Measurements from ENCODE around the gene PIK3R5. TPM values are rescaled to one million over a fixed set of nuclear protein-coding genes. Genes with fewer than 3 reads are reported as not detected.

Gene PIK3R5
- total and polyA plus RNA-seq, 2 donors (not counting 1 experiment from before 2014, with no cell fraction given), result 63.1 to 70.0 TPM

DNA sequence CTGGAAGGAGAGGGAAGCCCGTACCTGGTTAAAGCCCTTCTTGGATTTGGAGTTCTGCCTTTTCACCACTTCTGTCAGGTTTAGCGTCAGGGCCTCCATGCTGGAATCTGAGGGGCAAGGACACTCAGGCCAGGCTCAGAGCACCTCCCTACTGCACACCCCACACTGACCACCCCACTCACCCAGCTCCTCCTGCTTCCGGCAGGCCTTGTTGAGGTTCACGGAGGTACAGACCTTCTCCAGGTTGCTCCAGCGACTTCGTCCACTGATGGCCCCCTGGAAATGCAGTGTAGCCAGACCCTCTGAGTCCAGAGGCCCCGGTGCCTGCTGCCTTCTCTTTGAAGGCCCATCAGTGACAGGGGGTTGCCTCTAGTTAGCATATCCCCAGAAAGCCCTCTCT lies 83.9 kb downstream of the PIK3R5 start:
- H3K79me2 ChIP-seq (ENCODE audit: control insufficient read depth, insufficient read depth, low read length), result no peaks in the 10 kb centered on the region
- DNase-seq (no peak), ATAC-seq (ENCODE audit: low read depth) (no peak)
- no peak for TF ChIP-seq EZH2 (IDR thresholded peaks at IDR 0.05; ENCODE audit: borderline replicate concordance, insufficient read depth, low read depth, low read length, poor library complexity, severe bottlenecking)
- TF ChIP-seq, protein P1, sequence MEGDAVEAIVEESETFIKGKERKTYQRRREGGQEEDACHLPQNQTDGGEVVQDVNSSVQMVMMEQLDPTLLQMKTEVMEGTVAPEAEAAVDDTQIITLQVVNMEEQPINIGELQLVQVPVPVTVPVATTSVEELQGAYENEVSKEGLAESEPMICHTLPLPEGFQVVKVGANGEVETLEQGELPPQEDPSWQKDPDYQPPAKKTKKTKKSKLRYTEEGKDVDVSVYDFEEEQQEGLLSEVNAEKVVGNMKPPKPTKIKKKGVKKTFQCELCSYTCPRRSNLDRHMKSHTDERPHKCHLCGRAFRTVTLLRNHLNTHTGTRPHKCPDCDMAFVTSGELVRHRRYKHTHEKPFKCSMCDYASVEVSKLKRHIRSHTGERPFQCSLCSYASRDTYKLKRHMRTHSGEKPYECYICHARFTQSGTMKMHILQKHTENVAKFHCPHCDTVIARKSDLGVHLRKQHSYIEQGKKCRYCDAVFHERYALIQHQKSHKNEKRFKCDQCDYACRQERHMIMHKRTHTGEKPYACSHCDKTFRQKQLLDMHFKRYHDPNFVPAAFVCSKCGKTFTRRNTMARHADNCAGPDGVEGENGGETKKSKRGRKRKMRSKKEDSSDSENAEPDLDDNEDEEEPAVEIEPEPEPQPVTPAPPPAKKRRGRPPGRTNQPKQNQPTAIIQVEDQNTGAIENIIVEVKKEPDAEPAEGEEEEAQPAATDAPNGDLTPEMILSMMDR (IDR thresholded peaks at IDR 0.05), result no peak
- Mint-ChIP-seq H3K9me3 (ENCODE audit: insufficient read depth) (no peaks in the 10 kb centered on the region), H3K27ac (no peak overlapping the region), H3K4me1 (no peaks in the 10 kb centered on the region), H3K27me3 (no peaks in the 10 kb centered on the region), H3K4me3 (no peak overlapping the region)
- no peak overlapping the region for H3K27ac ChIP-seq (ENCODE audit: low read length in 2 of 2)
- peaks cover 10% of the 10 kb centered on the region for H4K20me1 ChIP-seq (ENCODE audit: control insufficient read depth, insufficient read depth, low read length, poor library complexity, severe bottlenecking)
- no peak overlapping the region for H2AFZ ChIP-seq (ENCODE audit: insufficient read depth, low read depth, low read length, poor library complexity, severe bottlenecking)
- intact Hi-C loops (cut with micrococcal nuclease), result no loop called here
- H3K4me1 ChIP-seq (ENCODE audit: control insufficient read depth in 2 of 2, insufficient read depth in 2 of 2, low read length in 2 of 2), result no peaks in the 10 kb centered on the region
- no peaks in the 10 kb centered on the region for H3K27me3 ChIP-seq (replicated peaks in 1 of 4; ENCODE audit: control extremely low read depth in 1 of 4, control insufficient read depth in 3 of 4, insufficient read depth in 4 of 4, low read length in 3 of 4)
- peaks cover 0 to 12% (median 0%) of the 10 kb centered on the region in 3 donors for H3K9me3 ChIP-seq (ENCODE audit: control extremely low read depth in 1 of 3, control insufficient read depth in 2 of 3, insufficient read depth in 1 of 3, low read length in 2 of 3)
- POLR2A ChIA-PET, result no interaction called here
- no peak overlapping the region for H3K4me2 ChIP-seq (replicated peaks; ENCODE audit: low read depth, low read length, poor library complexity, severe bottlenecking)
- no peak overlapping the region for H3K9ac ChIP-seq (ENCODE audit: low read length)
- 95% methylated on average over 6 of the region's 7 CpGs for WGBS (ENCODE audit: insufficient coverage)
- no peak overlapping the region for H3K4me3 ChIP-seq (ENCODE audit: control extremely low read depth in 1 of 5, extremely low read depth in 1 of 5, insufficient read depth in 1 of 5, low read depth in 2 of 5, low read length in 4 of 5)
- CTCF ChIA-PET, result no interaction called here
- peaks cover 0 to 69% of the 10 kb centered on the region in 2 experiments for H3K36me3 ChIP-seq (replicated peaks in 1 of 2; ENCODE audit: control extremely low read depth in 1 of 2, control insufficient read depth in 1 of 2, extremely low read depth in 1 of 2, insufficient read depth in 2 of 2, low read length in 1 of 2)

DNA sequence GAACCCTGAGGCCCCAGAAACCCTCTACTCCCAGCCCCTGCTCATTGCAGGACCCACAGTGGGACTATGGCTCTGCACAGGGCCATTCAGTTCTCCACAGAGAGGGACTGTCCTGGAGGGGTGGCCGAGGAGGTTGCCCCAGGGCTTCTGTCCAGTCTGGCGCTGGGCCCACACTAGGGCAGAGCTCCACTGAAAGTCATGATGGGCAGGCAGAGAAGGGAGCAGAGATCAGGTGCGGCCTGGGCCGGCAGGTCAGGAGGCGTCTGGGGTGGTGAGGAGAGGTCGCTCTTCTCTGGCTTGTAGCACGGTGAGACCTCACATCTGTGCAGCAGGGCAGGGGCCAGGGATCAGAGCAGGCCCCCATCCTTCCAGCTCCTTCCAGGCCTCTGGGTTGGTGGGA lies 85.0 kb downstream of the PIK3R5 start:
- 93% methylated on average over 2 of the region's 7 CpGs for WGBS (ENCODE audit: insufficient coverage)
- Histone ChIP-seq H3K4me3 (ENCODE audit: control extremely low read depth in 1 of 5, extremely low read depth in 1 of 5, insufficient read depth in 1 of 5, low read depth in 2 of 5, low read length in 4 of 5) (no peak overlapping the region), H3K9ac (ENCODE audit: low read length) (no peak overlapping the region), H4K20me1 (ENCODE audit: control insufficient read depth, insufficient read depth, low read length, poor library complexity, severe bottlenecking) (peaks cover 10% of the 10 kb centered on the region), H3K4me1 (ENCODE audit: control insufficient read depth in 2 of 2, insufficient read depth in 2 of 2, low read length in 2 of 2) (no peaks in the 10 kb centered on the region), H2AFZ (ENCODE audit: insufficient read depth, low read depth, low read length, poor library complexity, severe bottlenecking) (no peak overlapping the region), H3K79me2 (ENCODE audit: control insufficient read depth, insufficient read depth, low read length) (no peaks in the 10 kb centered on the region), H3K27ac (ENCODE audit: low read length in 2 of 2) (no peak overlapping the region), H3K36me3 (replicated peaks in 1 of 2; ENCODE audit: control extremely low read depth in 1 of 2, control insufficient read depth in 1 of 2, extremely low read depth in 1 of 2, insufficient read depth in 2 of 2, low read length in 1 of 2) (peaks cover 0 to 61% of the 10 kb centered on the region in 2 experiments), H3K9me3 (ENCODE audit: control extremely low read depth in 1 of 3, control insufficient read depth in 2 of 3, insufficient read depth in 1 of 3, low read length in 2 of 3) (peaks cover 0 to 2% (median 0%) of the 10 kb centered on the region in 3 donors), H3K27me3 (replicated peaks in 1 of 4; ENCODE audit: control extremely low read depth in 1 of 4, control insufficient read depth in 3 of 4, insufficient read depth in 4 of 4, low read length in 3 of 4) (no peaks in the 10 kb centered on the region), H3K4me2 (replicated peaks; ENCODE audit: low read depth, low read length, poor library complexity, severe bottlenecking) (no peak overlapping the region)
- POLR2A ChIA-PET, result no interaction called here
- H3K4me1 Mint-ChIP-seq, result no peaks in the 10 kb centered on the region
- DNase-seq, result no peak
- H3K27ac Mint-ChIP-seq, result no peak overlapping the region
- no peak for ATAC-seq (ENCODE audit: low read depth)
- no peak overlapping the region for H3K4me3 Mint-ChIP-seq
- H3K9me3 Mint-ChIP-seq (ENCODE audit: insufficient read depth), result no peaks in the 10 kb centered on the region
- TF ChIP-seq, protein P1 (IDR thresholded peaks at IDR 0.05), result no peak
- no peak for TF ChIP-seq EZH2 (IDR thresholded peaks at IDR 0.05; ENCODE audit: borderline replicate concordance, insufficient read depth, low read depth, low read length, poor library complexity, severe bottlenecking)
- CTCF ChIA-PET, result no interaction called here
- no peaks in the 10 kb centered on the region for H3K27me3 Mint-ChIP-seq
- intact Hi-C loops (cut with micrococcal nuclease), result no loop called here

All from B cell (primary cell).